Trophoblast cell (in vitro differentiated cells and primary cell): ENCODE measurements around the gene ANKRD12.

ENCODE experiments used
- DNase-seq, 2 donors: peaks; one replicate each; pipeline ENCODE4 v3.0.0-alpha.2; 2016
- H2AFZ ChIP-seq: 2 replicates; pipeline ENCODE4 v1.6.1; 2013; ENCODE audit warnings: low read length, moderate library complexity, mild to moderate bottlenecking; ENCODE audit not compliant: insufficient read depth, poor library complexity
- H2AK5ac ChIP-seq: 2 replicates; pipeline ENCODE4 v1.6.1; 2013; ENCODE audit warnings: mild to moderate bottlenecking, low read length
- H2BK120ac ChIP-seq: 2 replicates; pipeline ENCODE4 v1.6.1; 2013; ENCODE audit warnings: low read length, mild to moderate bottlenecking, moderate library complexity; ENCODE audit not compliant: insufficient read depth, poor library complexity
- H2BK12ac ChIP-seq: 2 replicates; pipeline ENCODE4 v1.6.1; 2013; ENCODE audit warnings: mild to moderate bottlenecking, low read length, moderate library complexity
- H2BK5ac ChIP-seq: 2 replicates; pipeline ENCODE4 v1.6.1; 2013; ENCODE audit warnings: low read length, low read depth, moderate library complexity, mild to moderate bottlenecking; ENCODE audit not compliant: poor library complexity
- H3K14ac ChIP-seq: 2 replicates; pipeline ENCODE4 v1.6.1; 2013; ENCODE audit warnings: mild to moderate bottlenecking, low read length
- H3K18ac ChIP-seq: 2 replicates; pipeline ENCODE4 v1.6.1; 2013; ENCODE audit warnings: mild to moderate bottlenecking, low read length
- H3K23ac ChIP-seq: 2 replicates; pipeline ENCODE4 v1.6.1; 2013; ENCODE audit warnings: low read length
- H3K27ac ChIP-seq: 2 replicates; pipeline ENCODE4 v1.5.1; 2013; ENCODE audit warnings: low read depth, mild to moderate bottlenecking, inconsistent platforms, low read length, moderate library complexity
- H3K27me3 ChIP-seq: 2 replicates; pipeline ENCODE4 v1.6.1; 2013; ENCODE audit warnings: inconsistent platforms, mild to moderate bottlenecking, low read length, moderate library complexity; ENCODE audit not compliant: insufficient read depth
- H3K36me3 ChIP-seq, 2 experiments: 1 replicate in 1 of 2; 2 replicates in 1 of 2; pipeline ENCODE4 v1.6.1; 2013; ENCODE audit warnings: low read length in 2 of 2, mild to moderate bottlenecking in 2 of 2, moderate library complexity in 1 of 2; ENCODE audit not compliant: insufficient read depth in 2 of 2, control insufficient read depth in 1 of 2
- H3K4ac ChIP-seq: 2 replicates; pipeline ENCODE4 v1.6.1; 2013; ENCODE audit warnings: low read depth, mild to moderate bottlenecking, low read length, moderate library complexity
- H3K4me1 ChIP-seq, 2 experiments: 1 replicate in 1 of 2; 2 replicates in 1 of 2; pipeline ENCODE4 v1.6.1; 2013; ENCODE audit warnings: low read length in 2 of 2, mild to moderate bottlenecking in 2 of 2, moderate library complexity in 1 of 2; ENCODE audit not compliant: insufficient read depth in 2 of 2, control insufficient read depth in 1 of 2
- H3K4me2 ChIP-seq: 2 replicates; pipeline ENCODE4 v1.6.1; 2013; ENCODE audit warnings: inconsistent platforms, mild to moderate bottlenecking, low read length, moderate library complexity
- H3K4me3 ChIP-seq: 2 replicates; pipeline ENCODE4 v1.5.1; 2013; ENCODE audit warnings: mild to moderate bottlenecking, low read depth, low read length, inconsistent platforms
- H3K79me1 ChIP-seq: one replicate; pipeline ENCODE4 v1.6.1; 2013; ENCODE audit warnings: low read length
- H3K79me2 ChIP-seq: 2 replicates; pipeline ENCODE4 v1.6.1; 2013; ENCODE audit warnings: low read length, mild to moderate bottlenecking; ENCODE audit not compliant: control insufficient read depth, insufficient read depth, poor library complexity
- H3K9ac ChIP-seq: 2 replicates; pipeline ENCODE4 v1.6.1; 2013; ENCODE audit warnings: mild to moderate bottlenecking, low read length
- H3K9me3 ChIP-seq: 2 replicates; pipeline ENCODE4 v1.6.1; 2013; ENCODE audit warnings: low read depth, mild to moderate bottlenecking, control low read depth, inconsistent platforms, low read length; ENCODE audit not compliant: insufficient read depth
- H4K12ac ChIP-seq: 2 replicates; pipeline ENCODE4 v1.6.1; 2013; ENCODE audit warnings: low read depth, mild to moderate bottlenecking, low read length, moderate library complexity
- H4K8ac ChIP-seq: 2 replicates; pipeline ENCODE4 v1.6.1; 2013; ENCODE audit warnings: low read depth, mild to moderate bottlenecking, low read length, moderate library complexity
- H4K91ac ChIP-seq: one replicate; pipeline ENCODE4 v1.6.1; 2013; ENCODE audit warnings: low read depth, mild to moderate bottlenecking, low read length, moderate library complexity
- whole genome bisulfite sequencing: extraction: QIAGEN DNeasy Blood & Tissue Kit; methylation state at CpG from one replicate; pipeline ENCODE4 v1.1.7; 2013; ENCODE audit warnings: missing lambda C conversion rate; ENCODE audit not compliant: insufficient read length, insufficient coverage; ENCODE audit errors: extremely low coverage; 5-methylcytosine and 5-hydroxymethylcytosine counted together

The ANKRD12 gene

DNA sequence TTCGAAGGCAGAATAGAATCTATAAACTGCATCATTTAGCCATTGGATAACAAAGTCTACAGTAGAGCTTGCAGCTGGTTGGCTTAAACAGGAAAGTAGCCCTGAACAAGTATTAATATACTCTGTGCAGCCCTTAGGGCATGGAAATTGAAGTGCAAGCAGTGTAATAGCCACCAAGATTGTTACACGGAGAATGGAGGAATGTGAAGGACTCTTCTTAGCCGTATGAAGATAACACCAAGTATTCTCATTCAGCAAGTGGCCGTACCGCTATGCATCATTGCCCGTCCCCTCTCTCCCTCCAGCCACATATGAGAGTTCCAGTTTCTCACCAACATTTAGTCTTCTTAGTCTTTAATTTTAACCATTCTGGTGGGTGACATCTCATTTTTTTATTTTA lies 40.5 kb downstream of the ANKRD12 start:
- H3K4me3 ChIP-seq, result no peak overlapping the region
- H3K18ac ChIP-seq, result no peak overlapping the region
- no peak overlapping the region for H3K23ac ChIP-seq
- H4K8ac ChIP-seq, result no peak overlapping the region
- H3K14ac ChIP-seq, result no peak overlapping the region
- no peak overlapping the region for H4K91ac ChIP-seq
- no peaks in the 10 kb centered on the region for H3K79me1 ChIP-seq
- H2BK12ac ChIP-seq, result no peak overlapping the region
- no peak overlapping the region for H2AFZ ChIP-seq
- no peak overlapping the region for H2AK5ac ChIP-seq
- H3K4ac ChIP-seq, result no peak overlapping the region
- no peak overlapping the region for H2BK5ac ChIP-seq
- no peaks in the 10 kb centered on the region for H3K27me3 ChIP-seq
- H4K12ac ChIP-seq, result no peak overlapping the region
- H3K27ac ChIP-seq, result no peak overlapping the region
- no peaks in the 10 kb centered on the region for H3K9me3 ChIP-seq
- H3K9ac ChIP-seq, result no peak overlapping the region
- H3K36me3 ChIP-seq, result no peaks in the 10 kb centered on the region
- H2BK120ac ChIP-seq, result no peak overlapping the region
- peak; percentile 3 to 52 for DNase-seq
- H3K4me2 ChIP-seq, result no peak overlapping the region
- H3K79me2 ChIP-seq, result no peaks in the 10 kb centered on the region
- H3K4me1 ChIP-seq, result no peaks in the 10 kb centered on the region
- no CpG with 5 or more reads among the region's 6 CpGs for WGBS

DNA sequence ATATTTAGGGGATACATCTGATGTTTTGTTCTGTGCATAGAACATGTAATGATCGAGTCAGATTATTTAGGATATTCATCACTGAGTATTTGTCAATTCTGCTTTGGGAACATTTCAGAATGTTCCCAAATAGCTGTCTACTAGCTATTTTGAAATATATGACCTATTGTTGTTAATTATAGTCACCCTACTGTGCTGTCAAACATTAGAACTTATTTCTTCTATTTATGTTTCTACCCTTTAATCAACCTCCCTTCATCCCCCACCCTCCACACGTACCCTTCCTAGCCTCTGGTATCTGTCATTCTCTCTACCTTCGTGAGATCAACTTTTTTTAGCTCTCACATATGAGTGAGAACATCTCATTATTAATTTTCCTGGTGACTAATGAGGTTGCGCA lies 40.9 kb downstream of the ANKRD12 start:
- Histone ChIP-seq H3K27ac (no peak overlapping the region), H3K4me3 (no peak overlapping the region), H3K18ac (no peak overlapping the region), H3K79me2 (no peaks in the 10 kb centered on the region), H3K27me3 (no peaks in the 10 kb centered on the region), H2BK5ac (no peak overlapping the region), H4K8ac (no peak overlapping the region), H3K4ac (no peak overlapping the region), H3K9me3 (no peaks in the 10 kb centered on the region), H3K14ac (no peak overlapping the region), H2AK5ac (no peak overlapping the region), H2AFZ (no peak overlapping the region), H3K9ac (no peak overlapping the region), H3K79me1 (no peaks in the 10 kb centered on the region), H3K23ac (no peak overlapping the region), H4K91ac (no peak overlapping the region), H2BK120ac (no peak overlapping the region), H3K4me2 (no peak overlapping the region), H3K4me1 (no peaks in the 10 kb centered on the region), H4K12ac (no peak overlapping the region), H2BK12ac (no peak overlapping the region), H3K36me3 (no peaks in the 10 kb centered on the region)
- no peak for DNase-seq
- 100% methylated on average over 1 of the region's 4 CpGs for WGBS

- H3K9me3 ChIP-seq, result no peaks in the 10 kb centered on the region
- no peak overlapping the region for H2BK5ac ChIP-seq
- no peak overlapping the region for H2AFZ ChIP-seq
- no peak overlapping the region for H3K4ac ChIP-seq
- no peak overlapping the region for H3K14ac ChIP-seq
- DNase-seq, result no peak
- no peaks in the 10 kb centered on the region for H3K4me1 ChIP-seq
- no peak overlapping the region for H2BK120ac ChIP-seq
- H3K4me3 ChIP-seq, result no peak overlapping the region
- H4K8ac ChIP-seq, result no peak overlapping the region
- WGBS, result no CpG with 5 or more reads among the region's 1 CpG
- H3K79me2 ChIP-seq, result no peaks in the 10 kb centered on the region
- H3K4me2 ChIP-seq, result no peak overlapping the region
- H3K27ac ChIP-seq, result no peak overlapping the region
- H3K27me3 ChIP-seq, result no peaks in the 10 kb centered on the region
- no peak overlapping the region for H3K23ac ChIP-seq
- H2BK12ac ChIP-seq, result no peak overlapping the region
- H2AK5ac ChIP-seq, result no peak overlapping the region
- H3K9ac ChIP-seq, result no peak overlapping the region
- no peak overlapping the region for H4K12ac ChIP-seq
- no peaks in the 10 kb centered on the region for H3K36me3 ChIP-seq
- no peak overlapping the region for H4K91ac ChIP-seq
- no peak overlapping the region for H3K18ac ChIP-seq
- H3K79me1 ChIP-seq, result no peaks in the 10 kb centered on the region
These were observed 42.0 kb downstream of the ANKRD12 start for GRCh38 chr18:9178557-9178956.

GRCh38 chr18:9181275-9181674 lies 44.7 kb downstream of the ANKRD12 start:
- H2AFZ ChIP-seq, result no peak overlapping the region
- H3K4me2 ChIP-seq, result no peak overlapping the region
- no peak overlapping the region for H2AK5ac ChIP-seq
- no peak overlapping the region for H3K18ac ChIP-seq
- no peaks in the 10 kb centered on the region for H3K79me1 ChIP-seq
- no peak overlapping the region for H3K4me3 ChIP-seq
- no peak overlapping the region for H3K9ac ChIP-seq
- no peak overlapping the region for H4K8ac ChIP-seq
- H3K27me3 ChIP-seq, result no peaks in the 10 kb centered on the region
- H3K14ac ChIP-seq, result no peak overlapping the region
- H3K27ac ChIP-seq, result no peak overlapping the region
- H4K12ac ChIP-seq, result no peak overlapping the region
- no peaks in the 10 kb centered on the region for H3K79me2 ChIP-seq
- H2BK5ac ChIP-seq, result no peak overlapping the region
- H3K4me1 ChIP-seq, result no peaks in the 10 kb centered on the region
- H3K9me3 ChIP-seq, result no peaks in the 10 kb centered on the region
- no peak overlapping the region for H2BK12ac ChIP-seq
- DNase-seq, result no peak
- H2BK120ac ChIP-seq, result no peak overlapping the region
- H3K23ac ChIP-seq, result no peak overlapping the region
- no CpG with 5 or more reads among the region's 3 CpGs for WGBS
- H3K4ac ChIP-seq, result no peak overlapping the region
- H3K36me3 ChIP-seq, result peaks cover 0 to 3% of the 10 kb centered on the region in 2 experiments
- no peak overlapping the region for H4K91ac ChIP-seq
